Ishikawa (cell line): ENCODE data around the gene ADK.

Experiments
- CREB1 ChIP-seq: IDR thresholded peaks from 2 replicates; pipeline ENCODE4 v1.6.1; 2012; ENCODE audit warnings: low read depth
- RAD21 ChIP-seq: IDR thresholded peaks from 2 replicates; pipeline ENCODE4 v1.6.1; 2012; ENCODE audit warnings: low read depth

GRCh38 chr10:74754381-74754821, 603.4 kb downstream of the ADK start:
- TF ChIP-seq RAD21 (no peak), CREB1 (no peak)
